Neural crest cell (in vitro differentiated cells): ENCODE measurements around the gene USP27X. TPM values are rescaled to one million over a fixed set of nuclear protein-coding genes. Genes with fewer than 3 reads are reported as not detected.
A peak's percentile ranks its signal among the peaks of the same experiment; 100 is the strongest.

Experiments
- DNase-seq: peaks from one replicate; pipeline ENCODE4 v3.0.0; 2021; ENCODE audit warnings: low read depth, mixed read lengths, low spot score
- H3K27ac Mint-ChIP-seq: one replicate; pipeline ENCODE4 v1.8.0; 2021; ENCODE audit warnings: mild to moderate bottlenecking, mixed read lengths; ENCODE audit not compliant: unreplicated experiment
- H3K27me3 Mint-ChIP-seq: 2 replicates; pipeline ENCODE4 v1.8.0; 2021; ENCODE audit warnings: low read depth, mild to moderate bottlenecking, mixed read lengths
- H3K36me3 Mint-ChIP-seq: 2 replicates; pipeline ENCODE4 v1.8.0; 2021; ENCODE audit warnings: low read depth, mild to moderate bottlenecking, mixed read lengths
- H3K4me1 Mint-ChIP-seq: 2 replicates; pipeline ENCODE4 v1.8.0; 2021; ENCODE audit warnings: mixed read lengths
- H3K4me3 Mint-ChIP-seq: one replicate; pipeline ENCODE4 v1.8.0; 2021; ENCODE audit warnings: mild to moderate bottlenecking, mixed read lengths
- H3K9me3 Mint-ChIP-seq: 2 replicates; pipeline ENCODE4 v1.8.0; 2021; ENCODE audit warnings: mixed read lengths
- CTCF ChIP-seq: fragments of 200-600 bp; sonication (generic); conservative IDR thresholded peaks from 2 replicates; pipeline ENCODE4 v1.5.0; 2021; ENCODE audit warnings: antibody characterized with exemption, mild to moderate bottlenecking
- total RNA-seq: library from RNA; stranded (reverse); gene quantifications from 2 replicates; pipeline ENCODE4 v1.2.1, GENCODE V29; 2021

Gene USP27X
- total RNA-seq, 1 donor from 2014 or later = 7.3 TPM

- no peak for TF ChIP-seq CTCF
- no peak for DNase-seq
- H3K4me3 Mint-ChIP-seq = no peak overlapping the region
- no peaks in the 10 kb centered on the region for H3K9me3 Mint-ChIP-seq
- peaks cover 22% of the 10 kb centered on the region for H3K4me1 Mint-ChIP-seq
- no peaks in the 10 kb centered on the region for H3K36me3 Mint-ChIP-seq
- no peak overlapping the region for H3K27ac Mint-ChIP-seq
- no peaks in the 10 kb centered on the region for H3K27me3 Mint-ChIP-seq
These were observed 41.8 kb downstream of the USP27X start for GRCh38 chrX:49921109-49921508.

GRCh38 chrX:49922291-49923241, 43.3 kb downstream of the USP27X start, which contains the start of gene CLCN5:
TSS of gene CLCN5 (plus strand) at chrX:49922596. CDS start at chrX:49925299, 2,703 bp downstream.
- H3K4me3 Mint-ChIP-seq = peak within 1 kb of the TSS; percentile 87
- DNase-seq = peak; percentile 82
- TF ChIP-seq CTCF = no peak
- peaks cover under 1% of the 10 kb centered on the region for H3K36me3 Mint-ChIP-seq
- H3K27me3 Mint-ChIP-seq = no peaks in the 10 kb centered on the region
- no peaks in the 10 kb centered on the region for H3K9me3 Mint-ChIP-seq
- H3K4me1 Mint-ChIP-seq = peaks cover 31% of the 10 kb centered on the region
- H3K27ac Mint-ChIP-seq = peak within 1 kb of the TSS; percentile 88

GRCh38 chrX:49925176-49925575, 45.9 kb downstream of the USP27X start:
- DNase-seq = no peak
- Mint-ChIP-seq H3K4me1 (peaks cover 31% of the 10 kb centered on the region), H3K27ac (no peak overlapping the region), H3K27me3 (no peaks in the 10 kb centered on the region), H3K36me3 (peaks cover 4% of the 10 kb centered on the region), H3K9me3 (peaks cover 5% of the 10 kb centered on the region), H3K4me3 (peak overlapping the region; percentile 87)
- TF ChIP-seq CTCF = no peak

- H3K9me3 Mint-ChIP-seq = peaks cover 5% of the 10 kb centered on the region
- H3K36me3 Mint-ChIP-seq = peaks cover 4% of the 10 kb centered on the region
- no peak for TF ChIP-seq CTCF
- H3K27ac Mint-ChIP-seq = no peak overlapping the region
- DNase-seq = no peak
- H3K27me3 Mint-ChIP-seq = no peaks in the 10 kb centered on the region
- H3K4me1 Mint-ChIP-seq = peaks cover 10% of the 10 kb centered on the region
- H3K4me3 Mint-ChIP-seq = no peak overlapping the region
These were observed 50.8 kb downstream of the USP27X start for GRCh38 chrX:49930039-49930438.

Other genes with a start within 250 kb of the USP27X start
- not detected in 2 replicates for gene PAGE1, start 183.5 kb upstream of the USP27X start, total RNA-seq
- not detected in 2 replicates for gene PAGE4, start 50.2 kb upstream of the USP27X start, total RNA-seq
- gene CLCN5, start 43.1 kb downstream of the USP27X start, total RNA-seq = 16.7 TPM in 2 replicates